ENCODE data around the gene TMEM63B.

DNA sequence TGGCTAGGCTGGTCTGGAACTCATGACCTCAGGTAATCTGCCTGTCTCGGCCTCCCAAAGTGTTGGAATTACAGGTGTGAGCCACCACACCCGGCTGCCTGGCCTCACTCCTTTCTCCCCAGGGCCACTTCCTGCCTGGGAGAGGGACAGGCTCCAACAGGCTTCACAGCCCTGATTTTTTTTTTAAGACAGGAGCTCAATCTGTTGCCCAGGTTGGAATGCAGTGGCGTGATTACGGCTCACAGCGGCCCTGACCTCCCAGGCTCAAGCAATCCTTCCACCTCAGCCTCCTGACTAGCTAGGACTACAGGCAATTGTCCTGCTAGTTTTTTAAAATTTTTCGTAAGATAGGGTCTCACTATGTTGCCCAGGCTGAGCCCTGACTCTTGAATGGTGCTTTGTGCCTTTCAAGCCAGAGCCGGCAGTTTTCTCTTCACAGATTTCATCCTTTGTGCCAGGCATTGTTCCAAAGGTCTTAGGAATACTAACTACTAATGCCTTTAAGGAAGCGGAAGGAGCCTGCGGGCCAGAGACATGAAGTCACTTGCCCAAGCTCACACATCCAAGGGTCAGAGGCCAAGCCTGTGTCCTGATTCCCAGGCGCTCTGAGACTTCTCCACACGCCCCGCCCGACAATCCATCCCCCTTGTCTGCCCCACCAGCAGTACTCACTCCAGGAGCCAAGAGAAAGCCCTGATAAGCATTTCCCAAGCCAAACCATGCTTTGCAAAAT lies 50.5 kb downstream of the TMEM63B start:
- no peak for TF ChIP-seq POLR2A (IDR thresholded peaks at IDR 0.05)
- TF ChIP-seq, protein P1, sequence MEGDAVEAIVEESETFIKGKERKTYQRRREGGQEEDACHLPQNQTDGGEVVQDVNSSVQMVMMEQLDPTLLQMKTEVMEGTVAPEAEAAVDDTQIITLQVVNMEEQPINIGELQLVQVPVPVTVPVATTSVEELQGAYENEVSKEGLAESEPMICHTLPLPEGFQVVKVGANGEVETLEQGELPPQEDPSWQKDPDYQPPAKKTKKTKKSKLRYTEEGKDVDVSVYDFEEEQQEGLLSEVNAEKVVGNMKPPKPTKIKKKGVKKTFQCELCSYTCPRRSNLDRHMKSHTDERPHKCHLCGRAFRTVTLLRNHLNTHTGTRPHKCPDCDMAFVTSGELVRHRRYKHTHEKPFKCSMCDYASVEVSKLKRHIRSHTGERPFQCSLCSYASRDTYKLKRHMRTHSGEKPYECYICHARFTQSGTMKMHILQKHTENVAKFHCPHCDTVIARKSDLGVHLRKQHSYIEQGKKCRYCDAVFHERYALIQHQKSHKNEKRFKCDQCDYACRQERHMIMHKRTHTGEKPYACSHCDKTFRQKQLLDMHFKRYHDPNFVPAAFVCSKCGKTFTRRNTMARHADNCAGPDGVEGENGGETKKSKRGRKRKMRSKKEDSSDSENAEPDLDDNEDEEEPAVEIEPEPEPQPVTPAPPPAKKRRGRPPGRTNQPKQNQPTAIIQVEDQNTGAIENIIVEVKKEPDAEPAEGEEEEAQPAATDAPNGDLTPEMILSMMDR (IDR thresholded peaks at IDR 0.05 in 4 of 5, conservative IDR thresholded peaks at IDR 0.05 in 1 of 5), result no peak

Data from gastrocnemius medialis (tissue), 4 donors.